A549 treated with AZD9567 at 1 μM for 4 hours (cell line): ENCODE results near the gene OR4A15. TPM values are rescaled to one million over a fixed set of nuclear protein-coding genes. Genes with fewer than 3 reads are reported as not detected.

Experiments used
- total RNA-seq: library from RNA; stranded (reverse); fragments of 200-300 nt; extraction: Qiagen RNA extraction; gene quantifications from 5 replicates; pipeline ENCODE4 v1.2.3, GENCODE V29; 2022; ENCODE audit not compliant: insufficient read depth

Gene OR4A15
- total RNA-seq = not detected in 5 replicates

DNA sequence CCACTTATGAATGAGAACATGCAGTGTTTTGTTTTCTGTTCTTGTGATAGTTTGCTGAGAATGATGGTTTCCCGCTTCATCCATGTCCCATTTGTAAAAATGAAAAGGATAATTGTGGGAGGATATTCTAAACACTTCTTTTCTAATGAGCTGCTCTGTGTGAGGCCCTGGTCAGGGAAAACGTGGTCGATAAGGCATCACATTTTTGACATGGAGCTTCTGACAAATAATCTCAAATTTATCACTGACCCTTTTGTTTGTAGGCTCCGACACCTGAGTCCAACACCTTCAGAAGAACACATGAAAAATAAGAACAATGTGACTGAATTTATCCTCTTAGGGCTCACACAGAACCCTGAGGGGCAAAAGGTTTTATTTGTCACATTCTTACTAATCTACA lies at the start of gene OR4A15:
TSS of gene OR4A15 (plus strand) at position 301 of the 400 bp plus-strand sequence. CDS start at position 301, 0 bp downstream.

GRCh38 chr11:55342901-55343300 lies 24.9 kb upstream of the OR4A15 start, which contains the start of gene OR4A16:
Gene OR4A16, plus strand, starts transcription at chr11:55343201. Its CDS starts 0 bp downstream, at chr11:55343201.

Other genes with a start within 250 kb of the OR4A15 start
- gene TRIM48, start 105.8 kb upstream of the OR4A15 start, total RNA-seq = not detected in 5 replicates
- not detected in 5 replicates for gene OR4A16, start 24.8 kb upstream of the OR4A15 start, total RNA-seq
- gene OR4C15, start 186.5 kb downstream of the OR4A15 start, total RNA-seq = not detected in 5 replicates
- not detected in 5 replicates for gene OR4C16, start 204.2 kb downstream of the OR4A15 start, total RNA-seq
- not detected in 5 replicates for gene OR4C11, start 239.7 kb downstream of the OR4A15 start, total RNA-seq